Renal cortex interstitium (tissue), 11 donors: Measurements from ENCODE around the gene ARHGAP26. TPM values are rescaled to one million over a fixed set of nuclear protein-coding genes. Genes with fewer than 3 reads are reported as not detected.

Experiments used
- DNase-seq, 11 donors: peaks; one replicate each; pipeline ENCODE4 v3.0.0-alpha.2; 2013; ENCODE audit warnings: low read depth in 9 of 11, low spot score in 4 of 11; ENCODE audit errors: extremely low read depth in 1 of 11
- polyA plus RNA-seq, 3 donors: library from polyadenylated mRNA; unstranded; fragments of 120-200 nt; gene quantifications; one replicate each; pipeline ENCODE4 v1.2.1, GENCODE V29; 2013; ENCODE audit not compliant: insufficient read length in 3 of 3

ARHGAP26 gene
- polyA plus RNA-seq, 3 donors: 10.7 to 13.7 (median 10.9) TPM

GRCh38 chr5:143142596-143143435 lies 372.6 kb downstream of the ARHGAP26 start:
- DNase-seq: no peak

GRCh38 chr5:143143973-143144372 lies 373.8 kb downstream of the ARHGAP26 start:
- no peak for DNase-seq

GRCh38 chr5:143145243-143146160 lies 375.3 kb downstream of the ARHGAP26 start:
- DNase-seq: no peak

GRCh38 chr5:143146161-143146560 lies 376.0 kb downstream of the ARHGAP26 start:
- no peak for DNase-seq

- DNase-seq: no peak
Observed at GRCh38 chr5:143147383-143147782, 377.2 kb downstream of the ARHGAP26 start.

- peak in 5 of 11 donors; percentile 38 to 72 (median 65) for DNase-seq
Observed at GRCh38 chr5:143147902-143148301, 377.7 kb downstream of the ARHGAP26 start.

GRCh38 chr5:143148771-143149170 lies 378.6 kb downstream of the ARHGAP26 start:
- no peak for DNase-seq

- DNase-seq: no peak
Observed at GRCh38 chr5:143149759-143150158, 379.6 kb downstream of the ARHGAP26 start.

- no peak for DNase-seq
Observed at GRCh38 chr5:143151056-143151700, 381.0 kb downstream of the ARHGAP26 start.

GRCh38 chr5:143152445-143152844 lies 382.3 kb downstream of the ARHGAP26 start:
- no peak for DNase-seq

- DNase-seq: peak in 1 of 11 donors; percentile 43
Observed at GRCh38 chr5:143153332-143154119, 383.3 kb downstream of the ARHGAP26 start.

- DNase-seq: no peak
Observed at GRCh38 chr5:143154510-143155370, 384.6 kb downstream of the ARHGAP26 start.

GRCh38 chr5:143155455-143155854 lies 385.3 kb downstream of the ARHGAP26 start:
- no peak for DNase-seq

GRCh38 chr5:143156086-143156485 lies 385.9 kb downstream of the ARHGAP26 start:
- DNase-seq: no peak

GRCh38 chr5:143156572-143156971 lies 386.4 kb downstream of the ARHGAP26 start:
- DNase-seq: no peak

- DNase-seq: no peak
Observed at GRCh38 chr5:143159031-143159430, 388.9 kb downstream of the ARHGAP26 start.

- DNase-seq: no peak
Observed at GRCh38 chr5:143161885-143162540, 391.8 kb downstream of the ARHGAP26 start.
